Endothelial cell of umbilical vein (primary cell): ENCODE data around the gene SFTPB. TPM values are rescaled to one million over a fixed set of nuclear protein-coding genes. Genes with fewer than 3 reads are reported as not detected.

ENCODE experiments used
- BruUV-seq: library from RNA; stranded (reverse); fragments of 400-500 nt; replicated peaks from 2 replicates; lab custom pipeline; 2021; lab: Mats Ljungman, UMichigan
- CTCF ChIA-PET: fragments of 300-600, 350-600 bp; sonication (Branson Sonifier 250); formaldehyde crosslinking; loops from one replicate; lab custom pipeline; 2021; ENCODE audit warnings: antibody characterized with exemption, inconsistent platforms; lab: Charles Lee
- POLR2A ChIA-PET: fragments of 300-600, 350-600 bp; sonication (Branson Sonifier 250); formaldehyde crosslinking; loops from one replicate; lab custom pipeline; 2021; ENCODE audit warnings: antibody characterized with exemption, inconsistent platforms; lab: Charles Lee
- DNase-seq: peaks from one replicate; pipeline ENCODE4 v3.0.0-alpha.2; 2011; ENCODE audit warnings: low read depth, low spot score
- FAIRE-seq: peaks from 2 replicates; lab custom pipeline; 2011; peaks lifted over from hg19 to GRCh38; lab: Jason Lieb, UNC
- H2AFZ ChIP-seq: 2 replicates; pipeline ENCODE4 v1.6.0; 2012; ENCODE audit warnings: low read depth, low read length, control low read depth, inconsistent platforms
- H3K27ac ChIP-seq: 2 replicates; pipeline ENCODE4 v1.5.1; 2011; ENCODE audit warnings: low read depth, mild to moderate bottlenecking, control low read depth, low read length, moderate library complexity; ENCODE audit not compliant: insufficient read depth
- H3K27me3 ChIP-seq, 2 experiments: 2 replicates each; pipeline versions ENCODE4 v1.6.0 to v1.6.1; 2011; ENCODE audit warnings: low read length in 2 of 2, mixed read lengths in 1 of 2; ENCODE audit not compliant: control insufficient read depth in 2 of 2, insufficient read depth in 2 of 2
- H3K36me3 ChIP-seq, 2 experiments: 2 replicates in 1 of 2; 3 replicates in 1 of 2; pipeline ENCODE4 v1.5.1; 2011; ENCODE audit warnings: low read length in 2 of 2, mild to moderate bottlenecking in 1 of 2, moderate library complexity in 1 of 2; ENCODE audit not compliant: control insufficient read depth in 2 of 2, insufficient read depth in 2 of 2; ENCODE audit errors: extremely low read depth in 1 of 2
- H3K4me1 ChIP-seq: 3 replicates; pipeline ENCODE4 v1.5.1; 2011; ENCODE audit warnings: mild to moderate bottlenecking, low read length; ENCODE audit not compliant: control insufficient read depth, insufficient read depth; ENCODE audit errors: extremely low read depth
- H3K4me2 ChIP-seq: 2 replicates; pipeline ENCODE4 v1.6.1; 2011; ENCODE audit warnings: low read length, control low read depth, mixed read lengths; ENCODE audit not compliant: insufficient read depth
- H3K4me3 ChIP-seq, 3 experiments: fragments of 200-600 bp in 1 of 3; sonication (generic), shearing (Covaris generic) in 1 of 3; replicated peaks in 1 of 3; 2 replicates each; pipeline ENCODE4 v1.5.1; 2011 to 2016; ENCODE audit warnings: control low read depth in 3 of 3, low read length in 3 of 3, mild to moderate bottlenecking in 2 of 3, inconsistent platforms in 1 of 3, low read depth in 1 of 3, moderate library complexity in 1 of 3; ENCODE audit not compliant: insufficient read depth in 1 of 3
- H3K79me2 ChIP-seq: 2 replicates; pipeline ENCODE4 v1.6.0; 2012; ENCODE audit warnings: low read length, inconsistent platforms; ENCODE audit not compliant: control insufficient read depth, insufficient read depth
- H3K9ac ChIP-seq: replicated peaks from 2 replicates; pipeline ENCODE3; 2011; ENCODE audit warnings: low read length, control low read depth; ENCODE audit not compliant: insufficient read depth; ENCODE audit errors: extremely low read depth
- H3K9me1 ChIP-seq: replicated peaks from 3 replicates; pipeline ENCODE4 v1.6.0; 2011; ENCODE audit warnings: mild to moderate bottlenecking, low read length; ENCODE audit not compliant: control insufficient read depth, insufficient read depth; ENCODE audit errors: extremely low read depth
- H3K9me3 ChIP-seq: replicated peaks from 2 replicates; pipeline ENCODE4 v1.5.1; 2012; ENCODE audit warnings: low read length, inconsistent platforms; ENCODE audit not compliant: control insufficient read depth, insufficient read depth
- H4K20me1 ChIP-seq: replicated peaks from 2 replicates; pipeline ENCODE3; 2011; ENCODE audit warnings: mild to moderate bottlenecking, low read length; ENCODE audit not compliant: control insufficient read depth, insufficient read depth; ENCODE audit errors: extremely low read depth
- EZH2 ChIP-seq: IDR thresholded peaks from 2 replicates; pipeline ENCODE4 v1.6.1; 2012; ENCODE audit warnings: borderline replicate concordance, low read depth, mild to moderate bottlenecking, moderate library complexity, low read length, inconsistent platforms; ENCODE audit not compliant: severe bottlenecking
- FOS ChIP-seq: IDR thresholded peaks from 2 replicates; pipeline ENCODE4 v1.6.1; 2011; ENCODE audit warnings: mild to moderate bottlenecking, low read length, moderate library complexity, borderline replicate concordance; ENCODE audit not compliant: insufficient read depth
- GATA2 ChIP-seq: IDR thresholded peaks from 2 replicates; pipeline ENCODE4 v1.7.0; 2011; ENCODE audit warnings: low read depth, mild to moderate bottlenecking, moderate library complexity, mixed read lengths, low read length; ENCODE audit not compliant: insufficient read length, insufficient read depth
- JUN ChIP-seq: IDR thresholded peaks from 2 replicates; pipeline ENCODE4 v1.6.1; 2011; ENCODE audit warnings: borderline replicate concordance, low read depth; ENCODE audit not compliant: insufficient read length, insufficient read depth
- MYC ChIP-seq: IDR thresholded peaks from one replicate; pipeline ENCODE4 v1.6.1; 2011; ENCODE audit warnings: mild to moderate bottlenecking, low read depth, low read length
- POLR2A ChIP-seq: IDR thresholded peaks from 2 replicates; pipeline ENCODE4 v1.6.1; 2012; ENCODE audit warnings: low read depth, mild to moderate bottlenecking, control low read depth, low read length
- POLR2AphosphoS5 ChIP-seq: IDR thresholded peaks from 2 replicates; pipeline ENCODE4 v1.6.1; 2012; ENCODE audit warnings: low read depth, mild to moderate bottlenecking, control low read depth, low read length, moderate library complexity; ENCODE audit not compliant: insufficient read depth
- dilution Hi-C: fragments of 300-500 bp; cut with MboI; formaldehyde crosslinking; loops from one replicate; pipeline ENCODE4 v1.15.0; 2019; ENCODE audit warnings: low sequenced_read_pairs; ENCODE audit not compliant: extremely low pct_ligation_motif_present
- intact Hi-C: fragments of 100-400 bp; cut with micrococcal nuclease; formaldehyde crosslinking; loops from one replicate; pipeline ENCODE4 v1.10.0; 2022
- polyA plus RNA-seq, 4 experiments: library from polyadenylated mRNA; depleted of rRNA in 3 of 4; stranded (reverse) in 3 of 4; unstranded in 1 of 4; fragments of >200 nt; gene quantifications; 2 replicates each; pipeline versions ENCODE4 v1.2.1 to v1.2.3, GENCODE V29; 2011 to 2012; ENCODE audit warnings: missing spikeins in 1 of 4
- total RNA-seq: library from RNA; stranded (reverse); gene quantifications from 2 replicates; pipeline ENCODE4 v1.2.3, GENCODE V29; 2021
- TF ChIP-seq, protein P1 (sequence below), 2 donors: IDR thresholded peaks; 1 replicate in 1 of 2; 2 replicates in 1 of 2; pipeline ENCODE4 v1.5.1; 2011; ENCODE audit warnings: low read length in 2 of 2, mild to moderate bottlenecking in 2 of 2, moderate library complexity in 2 of 2, control low read depth in 1 of 2, inconsistent platforms in 1 of 2, low read depth in 1 of 2; ENCODE audit not compliant: insufficient read depth in 1 of 2; ENCODE audit errors: extremely low read depth in 1 of 2
- TF ChIP-seq, protein P2 (sequence below): IDR thresholded peaks from 2 replicates; pipeline ENCODE4 v1.6.1; 2011; ENCODE audit not compliant: insufficient read depth, insufficient read length

The SFTPB gene
- total and polyA plus RNA-seq, 2 donors (not counting 3 experiments of a cell fraction or from before 2014, with no cell fraction given) = not detected

DNA sequence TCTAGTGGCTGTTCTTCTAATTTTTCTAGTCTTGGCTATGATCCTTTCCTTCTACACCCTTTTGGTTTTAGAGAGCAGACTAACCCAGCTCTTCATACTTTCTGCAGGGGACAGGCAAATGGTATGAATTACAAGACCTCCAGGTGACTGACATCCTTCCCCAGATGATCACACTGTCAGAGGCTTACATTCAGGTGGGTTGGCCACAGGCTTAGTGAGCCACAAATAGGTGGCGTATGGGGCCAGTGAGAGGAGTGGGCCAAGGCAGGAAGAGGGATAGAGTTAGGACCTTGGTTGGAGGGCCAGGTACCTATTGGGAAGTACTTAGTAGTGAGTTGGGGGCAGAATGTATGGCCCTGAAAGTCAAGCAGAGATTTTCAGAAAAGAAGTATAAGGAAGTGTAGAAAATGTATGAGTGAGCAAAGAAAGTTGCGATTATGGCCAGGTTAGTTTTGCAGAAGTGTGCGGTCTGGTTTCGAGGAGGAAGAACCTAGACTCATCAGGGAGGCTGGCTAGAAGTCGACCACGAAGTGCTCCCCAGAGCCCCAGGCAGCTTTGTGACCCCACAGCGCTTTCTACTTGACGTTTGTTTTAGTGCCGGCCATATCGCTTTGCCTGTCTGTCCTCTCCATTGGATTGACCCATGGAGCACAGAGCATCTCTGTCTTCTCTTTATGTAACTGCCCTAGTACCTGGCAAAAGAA is 20.0 kb downstream of the SFTPB start:
- H3K27me3 ChIP-seq = no peaks in the 10 kb centered on the region
- DNase-seq = no peak
- no peak overlapping the region for H3K4me3 ChIP-seq
- no peaks in the 10 kb centered on the region for H3K9me3 ChIP-seq
- no peak overlapping the region for H3K27ac ChIP-seq
- FAIRE-seq = no peak
- H2AFZ ChIP-seq = no peak overlapping the region
- H3K9ac ChIP-seq = no peak overlapping the region
- CTCF ChIA-PET = interaction anchor here (0.9 to 4.2 kb wide), 23 partner anchors 11 to 180 kb away, joined by 3 to 138 read pairs (median 9); no protein-coding TSS in a partner anchor
- no peaks in the 10 kb centered on the region for H4K20me1 ChIP-seq
- H3K9me1 ChIP-seq = no peaks in the 10 kb centered on the region
- intact Hi-C loops = loop anchor here (1.0 to 10.0 kb wide), 5 partner anchors 31 to 477 kb away; no protein-coding TSS in a partner anchor
- H3K4me1 ChIP-seq = peaks cover 16% of the 10 kb centered on the region
- TF ChIP-seq, protein P1, sequence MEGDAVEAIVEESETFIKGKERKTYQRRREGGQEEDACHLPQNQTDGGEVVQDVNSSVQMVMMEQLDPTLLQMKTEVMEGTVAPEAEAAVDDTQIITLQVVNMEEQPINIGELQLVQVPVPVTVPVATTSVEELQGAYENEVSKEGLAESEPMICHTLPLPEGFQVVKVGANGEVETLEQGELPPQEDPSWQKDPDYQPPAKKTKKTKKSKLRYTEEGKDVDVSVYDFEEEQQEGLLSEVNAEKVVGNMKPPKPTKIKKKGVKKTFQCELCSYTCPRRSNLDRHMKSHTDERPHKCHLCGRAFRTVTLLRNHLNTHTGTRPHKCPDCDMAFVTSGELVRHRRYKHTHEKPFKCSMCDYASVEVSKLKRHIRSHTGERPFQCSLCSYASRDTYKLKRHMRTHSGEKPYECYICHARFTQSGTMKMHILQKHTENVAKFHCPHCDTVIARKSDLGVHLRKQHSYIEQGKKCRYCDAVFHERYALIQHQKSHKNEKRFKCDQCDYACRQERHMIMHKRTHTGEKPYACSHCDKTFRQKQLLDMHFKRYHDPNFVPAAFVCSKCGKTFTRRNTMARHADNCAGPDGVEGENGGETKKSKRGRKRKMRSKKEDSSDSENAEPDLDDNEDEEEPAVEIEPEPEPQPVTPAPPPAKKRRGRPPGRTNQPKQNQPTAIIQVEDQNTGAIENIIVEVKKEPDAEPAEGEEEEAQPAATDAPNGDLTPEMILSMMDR (IDR thresholded peaks at IDR 0.05; ENCODE audit: extremely low read depth in 1 of 2, insufficient read depth in 1 of 2, low read depth in 1 of 2, low read length in 2 of 2) = no peak
- no peak for TF ChIP-seq FOS
- TF ChIP-seq, protein P2, sequence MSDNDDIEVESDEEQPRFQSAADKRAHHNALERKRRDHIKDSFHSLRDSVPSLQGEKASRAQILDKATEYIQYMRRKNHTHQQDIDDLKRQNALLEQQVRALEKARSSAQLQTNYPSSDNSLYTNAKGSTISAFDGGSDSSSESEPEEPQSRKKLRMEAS = no peak
- no peak for TF ChIP-seq EZH2
- no peak for TF ChIP-seq POLR2AphosphoS5
- TF ChIP-seq MYC = no peak
- TF ChIP-seq JUN = no peak
- no peak for TF ChIP-seq POLR2A
- no peak for TF ChIP-seq GATA2
- BruUV-seq = no TSS peak
- POLR2A ChIA-PET = no interaction called here
- H3K4me2 ChIP-seq = no peak overlapping the region
- dilution Hi-C loops = no loop called here
- H3K36me3 ChIP-seq = peaks cover 15 to 34% of the 10 kb centered on the region in 2 experiments
- H3K79me2 ChIP-seq = no peaks in the 10 kb centered on the region
